ENCODE measurements around the gene CDK6. TPM values are rescaled to one million over a fixed set of nuclear protein-coding genes. Genes with fewer than 3 reads are reported as not detected.

Gene CDK6
- 11.8 and 14.2 TPM in 2 replicates for total RNA-seq

DNA sequence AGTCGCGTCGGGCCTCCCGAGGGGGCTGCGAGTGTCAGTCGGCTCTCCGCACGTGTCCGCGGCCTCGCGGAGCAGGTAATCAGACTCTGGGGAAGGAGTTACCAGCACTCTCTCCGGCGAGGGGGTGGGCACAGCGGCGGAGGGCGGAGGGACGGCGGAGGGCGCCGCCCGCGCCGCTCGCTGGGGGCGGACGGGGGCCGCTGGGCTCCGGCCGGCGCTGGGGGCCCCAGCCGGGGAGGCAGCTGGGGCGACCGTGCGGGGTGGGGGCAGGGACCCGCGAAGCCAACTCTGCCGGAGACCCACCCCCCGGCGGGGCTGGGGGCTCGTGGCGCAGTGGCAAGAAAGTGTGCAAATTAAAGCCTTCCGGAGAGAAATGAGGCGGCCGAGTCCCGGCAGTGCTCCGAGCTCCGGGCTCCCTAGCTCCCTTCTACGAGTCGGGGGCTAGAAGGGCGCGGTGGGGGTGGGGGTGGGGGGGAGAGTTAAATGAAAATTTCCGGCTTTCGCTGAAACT is at the start of gene CDK6:
TSS of gene CDK6 (minus strand) at position 85 of the 511 bp plus-strand sequence. CDS start 3,250 bp downstream, outside the sequence.

Other genes starting within 250 kb of the CDK6 start
- 11.0 and 13.1 TPM in 2 replicates for gene FAM133B, start 246.2 kb downstream of the CDK6 start, total RNA-seq